DMS114 treated with DMSO at 0.1 percent for 48 hours (cell line): ENCODE measurements around the gene DENND4B.

ENCODE experiments used
- DNase-seq: peaks from one replicate; lab custom pipeline; 2025; ENCODE audit not compliant: unreplicated experiment; lab: John Stamatoyannopoulos, UW

DENND4B gene

GRCh38 chr1:153973071-153973470 is 26.6 kb upstream of the DENND4B start:
- no peak for DNase-seq

- no peak for DNase-seq
Observed at GRCh38 chr1:153970346-153970745, 23.8 kb upstream of the DENND4B start.

- DNase-seq, result no peak
Observed at GRCh38 chr1:153968972-153969371, 22.5 kb upstream of the DENND4B start.

- no peak for DNase-seq
Observed at GRCh38 chr1:153968408-153968807, 21.9 kb upstream of the DENND4B start.

GRCh38 chr1:153968000-153968363 is 21.5 kb upstream of the DENND4B start:
- no peak for DNase-seq

- peak; percentile 99 for DNase-seq
Observed at GRCh38 chr1:153967107-153967999, 20.8 kb upstream of the DENND4B start, which contains the start of gene CREB3L4. TSS of gene CREB3L4 (plus strand) at chr1:153967902. CDS start at chr1:153968526, 624 bp downstream.

- no peak for DNase-seq
Observed at GRCh38 chr1:153963850-153964331, 17.4 kb upstream of the DENND4B start.

GRCh38 chr1:153963030-153963849 is 16.7 kb upstream of the DENND4B start, which contains the start of gene SLC39A1:
TSS of gene SLC39A1 (minus strand) at chr1:153963537. CDS start at chr1:153962715, 822 bp downstream.
- peak; percentile 99 for DNase-seq

- DNase-seq, result no peak
Observed at GRCh38 chr1:153962088-153963029, 15.8 kb upstream of the DENND4B start.

GRCh38 chr1:153961421-153961820 is 14.9 kb upstream of the DENND4B start:
- no peak for DNase-seq

- DNase-seq, result no peak
Observed at GRCh38 chr1:153960206-153960605, 13.7 kb upstream of the DENND4B start.

- DNase-seq, result no peak
Observed at GRCh38 chr1:153959454-153959853, 12.9 kb upstream of the DENND4B start.

GRCh38 chr1:153958961-153959260 is 12.4 kb upstream of the DENND4B start:
- no peak for DNase-seq

GRCh38 chr1:153958111-153958960 is 11.8 kb upstream of the DENND4B start, which contains the start of gene CRTC2:
TSS of gene CRTC2 (minus strand) at chr1:153958612. CDS start at chr1:153958497, 115 bp downstream.
- DNase-seq, result peak; percentile 100

GRCh38 chr1:153957744-153958110 is 11.2 kb upstream of the DENND4B start:
- no peak for DNase-seq

GRCh38 chr1:153956997-153957715 is 10.6 kb upstream of the DENND4B start:
- DNase-seq, result no peak

GRCh38 chr1:153954826-153955225 is 8.3 kb upstream of the DENND4B start:
- no peak for DNase-seq

GRCh38 chr1:153953859-153954365 is 7.4 kb upstream of the DENND4B start:
- no peak for DNase-seq

GRCh38 chr1:153951801-153952200 is 5.3 kb upstream of the DENND4B start:
- no peak for DNase-seq
